ENCODE measurements around the gene MTCL3.
"Not testable (repeated sequence)": the region's sequence is repeated elsewhere in the genome, so short reads cannot be mapped to it uniquely, and the experiment has no call there.

Gene MTCL3

DNA sequence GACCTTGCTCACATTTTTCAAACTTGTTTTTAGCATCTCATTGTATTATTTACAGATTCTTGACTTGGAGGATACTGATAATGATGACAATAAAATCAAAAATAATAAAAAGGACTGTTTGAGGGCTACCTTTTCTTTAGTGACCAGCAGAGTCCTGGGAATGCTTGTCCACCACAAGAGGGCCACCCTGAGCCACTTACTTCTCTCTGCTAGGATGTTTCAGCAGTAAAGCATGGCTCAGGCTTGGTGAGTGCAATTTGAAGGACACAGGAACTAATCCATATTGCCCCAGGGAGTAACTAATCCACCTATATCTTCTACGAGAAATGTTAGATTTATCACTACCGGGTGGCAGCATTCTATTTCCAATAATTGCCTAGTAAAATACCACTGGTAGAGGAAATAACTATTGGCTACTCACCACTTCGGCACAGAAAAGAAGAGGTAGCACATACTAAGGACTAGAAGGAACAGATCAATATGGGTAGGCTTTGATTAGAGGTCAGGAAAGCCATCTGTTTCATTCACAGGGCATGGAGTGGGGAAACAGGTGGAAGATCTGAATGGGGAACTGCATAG is 54.2 kb downstream of the MTCL3 start:
- peak; percentile 75 to 85 (median 80) for DNase-seq

DNA sequence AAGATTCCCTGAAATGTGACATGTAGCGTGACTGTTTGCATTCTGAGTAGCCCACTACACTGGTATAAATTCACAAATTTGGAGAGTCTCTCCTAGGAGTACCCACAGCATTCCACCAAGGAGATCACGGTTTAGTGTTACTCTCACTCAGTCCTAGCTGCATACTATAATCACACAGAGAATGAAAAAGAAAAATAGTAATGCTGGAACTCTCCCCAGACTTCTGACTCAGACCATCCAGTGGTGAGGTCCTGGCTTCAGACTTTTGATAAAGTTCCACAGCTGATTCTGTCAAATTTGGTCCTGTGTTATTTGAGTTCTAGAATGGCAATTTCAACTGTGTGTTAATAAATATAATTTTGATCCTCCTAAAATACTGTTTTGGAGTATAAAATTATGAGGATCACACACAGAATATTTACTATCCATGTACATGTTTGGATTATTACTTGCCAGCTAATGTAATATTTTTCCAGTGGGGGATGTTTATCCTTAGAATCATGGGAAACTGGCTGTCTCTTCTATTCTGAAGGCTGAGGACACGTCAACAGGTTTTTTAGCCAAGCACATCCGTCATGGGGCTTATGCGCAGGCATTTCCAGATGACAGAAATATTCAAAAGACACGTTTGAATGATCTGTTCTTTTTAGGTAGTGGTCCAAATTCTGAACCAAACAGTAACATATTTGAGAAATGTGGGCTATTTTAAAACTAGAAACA is 54.8 kb downstream of the MTCL3 start:
- no peak for DNase-seq

DNA sequence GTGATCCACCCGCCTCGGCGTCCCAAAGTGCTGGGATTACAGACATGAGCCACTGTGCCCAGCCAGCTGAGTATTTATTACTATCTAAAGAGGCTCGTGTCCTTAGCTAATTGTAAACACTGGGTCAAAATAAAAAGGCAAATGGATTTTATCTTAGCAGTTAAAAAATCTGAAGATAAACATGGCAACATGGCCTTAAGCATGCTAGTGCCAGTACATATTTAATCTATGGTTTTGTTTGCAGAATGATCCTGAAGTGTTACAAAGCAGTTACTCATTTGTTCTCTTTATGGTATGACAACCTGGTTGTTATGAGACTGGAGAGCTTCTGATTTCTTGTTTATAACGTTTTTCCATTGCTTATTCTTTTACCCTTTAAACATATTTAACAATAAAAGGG is 56.1 kb downstream of the MTCL3 start:
- DNase-seq: no peak

DNA sequence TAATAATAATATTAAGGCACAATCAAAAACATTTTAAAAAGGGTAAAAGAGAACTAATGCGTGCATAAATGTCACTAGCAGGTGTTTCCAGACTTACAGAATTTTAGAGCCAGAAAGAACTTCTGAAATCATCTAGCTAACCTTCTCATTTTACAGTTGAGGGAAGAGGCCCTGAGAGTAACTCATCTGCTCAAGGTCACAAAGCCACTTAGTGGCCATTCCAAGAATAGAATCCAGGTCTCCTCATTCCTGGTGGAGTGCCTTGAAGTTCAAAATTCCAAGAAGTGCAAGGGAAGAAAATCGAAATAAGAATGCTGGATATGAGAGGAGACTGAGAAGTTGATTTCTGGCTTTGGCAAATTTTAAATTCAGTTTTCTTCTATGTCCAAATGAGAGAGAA is 56.8 kb downstream of the MTCL3 start:
- no peak for DNase-seq

DNA sequence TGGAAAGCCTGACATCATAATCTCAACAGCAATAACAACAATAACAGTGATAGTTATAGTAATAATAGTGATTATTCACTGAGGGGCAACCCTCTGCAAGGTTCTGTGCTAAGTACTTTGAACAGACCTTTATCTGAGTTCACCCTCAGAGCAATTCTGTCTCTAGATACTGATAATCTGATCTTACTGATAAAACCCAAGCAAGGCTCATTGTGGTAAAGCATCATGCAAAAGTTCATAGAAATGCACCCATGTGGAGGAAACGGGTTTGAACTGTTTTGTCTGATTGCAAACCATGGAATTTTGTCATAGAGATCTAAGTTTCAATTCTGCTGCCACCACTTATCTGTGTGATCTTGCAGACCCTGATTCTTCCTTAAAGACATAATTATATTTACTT is 58.7 kb downstream of the MTCL3 start:
- no peak for DNase-seq

DNA sequence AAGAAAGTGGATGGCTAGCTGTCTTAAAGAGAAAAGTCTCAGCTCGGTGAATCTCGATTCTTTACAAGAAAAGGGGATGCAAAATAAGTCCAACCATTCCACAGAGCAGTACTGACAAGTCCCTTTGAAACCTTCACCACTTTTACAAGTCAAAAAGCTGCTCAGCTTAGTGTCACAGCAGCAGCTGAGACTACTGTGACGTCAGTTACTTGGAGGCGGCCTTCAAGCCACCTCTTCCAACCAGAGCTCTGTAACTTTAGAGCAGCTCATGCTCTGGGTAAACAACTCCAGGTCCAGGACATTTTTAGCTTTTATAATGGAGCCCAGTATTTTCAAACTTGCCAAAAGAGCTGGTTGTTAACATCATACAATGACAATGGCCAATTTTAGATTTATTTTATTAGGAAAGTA is 59.9 kb downstream of the MTCL3 start, which contains the start of gene KIAA0408:
TSS of gene KIAA0408 (minus strand) at position 159 of the 411 bp plus-strand sequence. CDS start 5,408 bp downstream, outside the sequence.
- no peak for DNase-seq

DNA sequence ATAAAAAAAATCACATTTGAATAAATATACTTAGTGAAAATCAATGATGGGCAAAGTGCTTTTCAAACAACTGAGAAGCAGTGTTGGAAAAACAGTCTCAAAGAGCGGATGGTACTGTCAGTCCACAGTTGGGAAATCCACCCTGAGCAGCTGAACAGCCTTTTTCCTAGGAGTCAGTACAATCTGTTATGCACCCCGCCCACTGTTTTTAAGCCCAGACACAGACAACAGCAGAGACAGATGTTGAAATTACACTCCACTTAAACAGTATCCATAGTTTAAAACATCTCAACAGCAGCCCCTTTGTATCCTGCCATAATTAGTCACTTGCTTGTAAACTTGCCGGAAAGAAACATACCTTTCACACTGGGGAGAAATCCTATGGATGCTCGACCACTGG is 60.3 kb downstream of the MTCL3 start:
- DNase-seq: peak; percentile 29 to 41 (median 31)

DNA sequence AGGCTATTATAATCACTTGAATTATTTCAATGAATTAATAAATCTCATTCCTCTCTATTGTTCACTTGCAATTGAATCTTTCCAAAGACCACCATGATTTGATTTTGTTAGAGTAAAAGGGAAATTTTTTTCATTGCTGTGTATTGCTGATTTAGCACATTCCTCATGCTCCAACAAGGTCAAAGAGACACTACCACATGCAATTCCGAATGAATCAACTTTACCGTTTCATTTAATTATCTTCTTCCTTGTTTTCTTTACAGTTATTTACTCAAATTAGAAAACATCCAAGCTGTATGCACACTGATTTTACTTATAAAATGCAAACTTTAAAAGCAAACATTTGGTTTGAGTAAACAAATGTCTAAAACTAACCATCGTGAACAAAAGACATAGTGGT is 60.9 kb downstream of the MTCL3 start:
- DNase-seq: no peak

DNA sequence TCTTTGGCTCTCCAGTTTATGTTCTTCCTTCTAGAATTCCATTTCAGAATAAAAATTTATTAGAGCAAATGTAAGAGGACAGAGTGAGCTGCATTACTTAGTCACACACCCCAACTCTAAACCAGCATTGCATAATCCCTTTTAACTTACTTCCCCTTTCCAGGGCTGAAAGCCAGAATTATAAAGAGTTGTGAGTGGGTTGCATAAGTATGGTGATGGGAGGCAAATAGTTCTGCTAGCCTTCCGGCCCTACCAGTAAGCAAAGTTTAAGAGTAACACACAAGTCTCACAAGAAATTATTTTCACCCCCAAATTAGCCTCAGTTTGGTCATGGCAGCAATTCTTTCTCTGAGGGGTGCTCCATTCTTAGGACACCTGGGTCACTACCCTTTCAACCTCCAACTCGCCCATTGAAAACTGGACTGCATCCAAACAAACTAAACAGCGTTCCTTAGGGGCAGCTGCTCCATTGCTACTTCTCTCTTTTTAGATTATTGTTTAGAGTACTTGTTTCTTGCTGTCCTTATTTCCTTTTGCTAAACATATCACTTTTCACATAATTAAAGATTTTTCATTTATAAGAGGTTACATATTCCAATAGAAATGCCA is 61.6 kb downstream of the MTCL3 start:
- DNase-seq: peak; percentile 82 to 94 (median 93)

DNA sequence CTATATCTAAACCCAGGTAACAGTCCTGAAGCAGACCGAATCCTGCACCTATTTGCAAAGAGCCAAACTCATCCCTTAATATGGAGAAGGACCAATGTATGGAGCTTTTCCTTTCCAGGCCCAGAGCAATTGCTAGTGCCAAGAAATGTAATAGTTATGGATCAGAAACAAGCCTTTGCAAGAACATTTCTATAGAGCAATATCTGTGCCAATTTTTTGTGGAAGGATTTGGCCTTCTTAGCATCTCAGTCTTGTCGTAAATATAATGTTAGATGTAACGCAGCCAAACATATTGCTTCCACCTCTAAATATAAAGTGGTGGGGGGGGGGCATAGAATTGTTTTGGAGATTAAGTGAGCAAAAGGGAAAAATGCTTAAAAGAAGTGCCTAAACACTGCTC is 62.7 kb downstream of the MTCL3 start:
- no peak for DNase-seq

DNA sequence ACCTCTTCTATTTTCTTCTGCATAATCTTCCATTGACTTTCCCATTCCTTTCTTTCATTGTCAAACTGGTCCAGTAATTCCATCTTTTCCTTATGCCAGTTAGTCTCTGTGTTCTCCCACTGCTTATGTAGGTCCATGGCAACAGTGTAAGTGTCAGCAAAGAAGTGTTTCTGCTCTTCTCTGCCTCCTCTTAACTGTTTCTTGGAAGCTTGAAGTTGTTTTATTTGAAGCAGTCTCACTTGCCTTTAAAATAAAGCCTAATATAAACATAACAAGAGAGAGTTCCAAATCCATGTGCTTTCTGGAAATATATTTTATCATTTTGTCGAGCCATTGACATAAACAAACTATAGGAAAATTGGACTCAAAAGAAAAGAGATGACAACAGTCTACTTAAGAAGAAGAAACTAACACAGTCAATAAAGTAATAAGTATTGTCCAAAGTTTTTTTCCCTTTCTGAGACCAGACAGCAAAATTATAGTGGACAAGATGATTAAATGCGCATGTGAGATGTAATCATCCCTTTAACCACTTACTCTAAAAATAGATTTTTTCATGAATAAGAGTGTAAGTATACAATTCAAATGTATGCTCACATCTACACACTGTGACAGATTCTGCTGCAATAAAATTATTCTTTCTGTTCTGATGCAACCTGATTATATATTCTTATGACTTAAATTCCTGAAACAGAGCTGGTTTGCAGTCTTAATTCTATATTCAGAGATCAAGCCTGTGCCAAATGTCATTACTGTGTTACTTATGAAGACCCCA is 65.1 kb downstream of the MTCL3 start:
- DNase-seq: peak in 1 of 3 donors; percentile 20

DNA sequence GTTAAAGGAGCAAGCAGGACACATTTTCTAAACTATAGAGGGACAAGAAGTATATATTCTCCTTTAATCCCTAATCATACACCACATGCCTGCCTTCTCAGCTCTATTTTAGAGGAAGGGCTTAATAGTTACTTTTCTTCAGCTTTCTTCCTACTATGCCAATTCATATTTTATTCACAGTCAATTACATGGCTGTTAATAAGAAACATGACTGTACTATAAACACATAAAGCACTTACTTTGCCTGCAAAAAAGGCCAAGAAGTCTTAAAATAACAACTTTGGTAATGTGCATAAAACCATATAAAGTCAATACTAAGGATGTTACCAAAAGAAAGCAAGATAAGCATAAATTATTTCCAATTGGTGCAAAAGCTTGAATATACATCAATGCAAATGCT is 66.3 kb downstream of the MTCL3 start:
- no peak for DNase-seq

DNA sequence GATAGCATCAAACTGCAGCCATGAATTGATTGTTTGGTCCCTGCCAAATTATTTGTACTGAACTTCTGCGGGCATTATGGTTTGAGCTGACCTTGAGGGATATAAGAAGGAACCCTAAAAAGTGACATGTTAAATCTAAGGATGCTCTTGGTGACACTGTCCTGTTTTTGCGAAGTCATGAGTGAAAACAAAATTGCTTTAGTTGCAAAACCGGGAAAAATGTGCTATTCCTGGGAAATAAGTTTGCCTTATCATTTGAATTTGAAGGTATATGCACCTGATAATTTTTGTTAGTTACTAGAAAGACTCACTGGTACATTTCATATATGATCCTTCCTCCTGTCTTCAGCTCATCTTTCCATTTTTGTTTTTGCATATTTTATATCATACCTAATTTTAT is 67.7 kb downstream of the MTCL3 start:
- DNase-seq: no peak

DNA sequence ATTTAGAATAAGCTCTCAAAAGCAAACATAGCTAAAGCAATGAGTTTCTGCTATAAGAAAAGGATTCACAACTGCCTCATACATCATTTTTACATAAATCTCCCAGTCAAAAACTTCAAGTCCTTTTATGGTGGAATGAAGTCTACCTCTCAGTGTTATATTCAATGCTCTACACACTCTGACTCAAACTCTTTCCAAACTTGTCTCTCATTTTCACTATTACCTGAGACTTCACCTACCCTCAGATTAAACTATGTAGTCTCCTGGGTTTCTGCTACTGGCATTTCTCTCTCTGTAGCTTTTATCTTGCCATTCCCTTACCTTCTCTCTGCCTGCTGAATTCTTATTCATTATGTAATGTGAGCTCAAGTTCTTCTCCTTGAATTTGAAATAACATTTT is 71.4 kb downstream of the MTCL3 start:
- DNase-seq: no peak

DNA sequence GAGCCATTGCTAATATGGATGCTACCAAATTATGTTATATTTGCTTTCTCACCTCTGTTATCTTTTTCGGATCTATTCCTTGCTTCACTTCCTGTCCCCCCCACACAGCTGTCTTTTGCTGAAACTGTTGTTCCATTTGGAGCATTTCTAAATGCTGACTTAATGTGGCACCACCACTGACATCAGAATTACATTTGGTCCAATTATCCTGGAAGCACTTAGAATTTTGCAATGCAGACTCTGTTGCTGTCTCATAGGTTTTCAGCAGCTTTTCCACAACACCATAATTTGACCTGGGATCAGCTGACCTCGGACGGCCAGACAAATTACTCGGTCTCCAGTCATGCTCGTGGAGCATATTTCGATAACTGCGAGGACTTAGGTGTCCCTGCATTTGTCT is 72.8 kb downstream of the MTCL3 start:
- no peak for DNase-seq

DNA sequence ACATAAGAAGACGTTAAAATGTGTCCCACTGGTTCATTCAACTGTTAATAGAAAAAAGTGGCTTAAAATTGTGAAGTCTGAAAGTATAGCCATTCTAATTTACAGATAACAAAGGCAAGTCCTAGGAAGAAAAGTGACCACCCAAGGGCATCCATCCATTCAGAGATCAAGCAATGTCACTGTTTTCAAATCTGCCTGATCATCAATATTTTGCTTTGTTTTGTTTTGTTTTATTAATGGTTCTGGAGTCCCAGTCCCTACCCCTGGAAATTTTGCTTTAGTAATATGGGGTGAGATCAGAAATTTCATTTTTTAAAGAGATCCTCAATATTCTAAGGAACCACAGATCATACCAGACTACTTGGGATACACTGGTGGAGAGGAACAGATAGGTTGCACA is 77.3 kb downstream of the MTCL3 start:
- no peak for DNase-seq

DNA sequence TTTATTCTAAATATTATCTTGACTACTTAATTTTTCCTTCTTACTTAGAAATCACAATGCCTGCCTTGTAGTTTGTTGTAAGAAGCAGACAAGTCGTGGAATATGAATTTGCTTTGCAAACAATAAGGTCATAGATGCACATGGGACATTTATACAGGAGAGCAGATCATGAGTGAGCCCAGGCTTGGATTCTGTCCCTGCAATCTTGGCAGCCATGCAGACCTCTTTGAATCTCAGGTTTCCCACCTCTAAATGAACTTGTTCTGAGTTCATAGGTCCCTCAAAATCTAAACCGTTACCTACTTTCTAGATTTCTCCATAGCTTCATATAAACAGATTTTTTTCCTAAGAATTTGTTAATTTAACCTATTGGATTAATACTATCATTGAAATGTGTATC is 79.4 kb downstream of the MTCL3 start:
- no peak for DNase-seq

DNA sequence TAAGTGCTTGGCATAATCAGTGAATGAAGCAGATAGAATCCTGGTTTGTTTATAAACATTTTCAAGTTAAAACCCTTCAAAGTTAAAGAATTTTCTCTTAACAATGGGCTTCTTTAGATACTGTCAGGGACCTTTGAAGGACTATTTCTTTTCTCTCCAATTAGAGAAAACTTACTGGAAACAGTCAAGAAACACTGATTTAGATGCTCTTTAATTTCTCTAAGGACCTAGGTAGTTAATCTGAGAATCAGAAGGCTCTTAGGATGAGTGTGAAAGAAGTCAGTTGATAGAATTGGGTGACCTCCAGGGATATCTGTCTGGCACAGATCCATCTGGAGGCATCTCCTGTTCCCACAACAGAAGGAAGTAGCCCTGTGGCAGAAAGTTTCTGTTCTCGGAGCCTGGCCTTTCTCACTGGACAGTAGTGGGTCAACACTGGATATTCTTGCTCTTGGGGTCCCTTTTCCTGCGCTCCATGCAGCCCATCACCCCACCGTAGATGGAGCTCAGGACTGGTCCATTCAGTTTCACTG is 82.5 kb downstream of the MTCL3 start:
- DNase-seq: no peak

DNA sequence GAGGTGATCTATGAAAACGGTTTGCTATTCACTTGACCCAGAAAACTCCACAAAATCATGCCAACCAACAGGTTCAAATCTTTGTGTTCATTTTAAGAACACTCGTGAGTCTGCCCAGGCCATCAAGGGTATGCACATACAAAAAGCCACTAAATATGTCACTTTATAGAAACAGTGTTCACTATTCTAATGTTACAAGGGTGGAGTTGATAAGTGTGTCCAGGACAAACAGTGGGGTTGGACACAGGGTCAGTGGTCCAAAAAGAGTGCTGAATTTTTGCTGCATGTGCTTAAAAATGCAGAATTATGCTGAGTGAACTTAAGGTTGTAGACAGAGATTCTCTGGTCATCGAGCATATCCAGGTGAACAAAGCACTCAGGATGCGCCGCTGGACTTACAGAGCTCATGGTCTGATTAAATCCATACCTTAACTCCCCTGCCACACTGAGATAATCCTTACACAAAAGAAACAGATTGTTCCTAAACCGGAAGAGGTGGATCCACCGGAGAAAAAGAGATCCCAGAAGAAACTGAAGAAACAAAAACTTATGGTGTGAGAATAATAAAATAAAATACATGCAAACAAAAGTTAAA is 83.4 kb downstream of the MTCL3 start:
- DNase-seq: no peak

DNA sequence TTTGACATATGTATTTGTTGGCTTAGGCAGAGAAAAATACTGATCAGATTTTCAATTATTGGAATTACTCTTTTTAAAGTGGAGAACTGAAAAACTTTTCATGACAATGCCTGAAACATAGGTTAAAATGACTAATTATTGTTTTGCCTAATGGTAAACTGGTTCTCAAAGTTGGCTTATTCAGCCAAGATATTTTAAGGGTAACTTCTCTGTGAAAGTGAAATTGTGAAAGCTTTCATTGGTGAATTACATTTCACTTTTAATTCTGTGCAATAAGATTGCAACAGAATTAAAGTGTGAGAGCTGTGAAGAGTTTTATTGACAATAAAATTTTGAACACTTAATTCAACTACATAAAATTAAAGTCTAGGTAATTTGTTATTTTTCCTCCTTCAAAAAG is 84.5 kb downstream of the MTCL3 start:
- no peak for DNase-seq

DNA sequence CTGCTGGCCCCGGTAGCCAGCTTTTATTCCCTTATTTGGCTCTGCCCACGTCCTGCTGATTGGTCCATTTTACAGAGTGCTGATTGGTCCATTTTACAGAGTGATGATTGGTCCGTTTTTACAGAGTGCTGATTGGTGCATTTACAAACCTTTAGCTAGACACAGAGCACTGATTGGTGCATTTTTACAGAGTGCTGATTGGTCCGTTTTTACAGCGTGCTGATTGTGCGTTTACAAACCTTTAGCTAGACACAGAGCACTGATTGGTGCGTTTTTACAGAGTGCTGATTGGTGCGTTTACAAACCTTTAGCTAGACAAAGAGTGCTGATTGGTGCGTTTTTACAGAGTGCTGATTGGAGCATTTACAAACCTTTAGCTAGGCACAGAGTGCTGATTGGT is 90.6 kb downstream of the MTCL3 start:
- DNase-seq: not testable (repeated sequence)

DNA sequence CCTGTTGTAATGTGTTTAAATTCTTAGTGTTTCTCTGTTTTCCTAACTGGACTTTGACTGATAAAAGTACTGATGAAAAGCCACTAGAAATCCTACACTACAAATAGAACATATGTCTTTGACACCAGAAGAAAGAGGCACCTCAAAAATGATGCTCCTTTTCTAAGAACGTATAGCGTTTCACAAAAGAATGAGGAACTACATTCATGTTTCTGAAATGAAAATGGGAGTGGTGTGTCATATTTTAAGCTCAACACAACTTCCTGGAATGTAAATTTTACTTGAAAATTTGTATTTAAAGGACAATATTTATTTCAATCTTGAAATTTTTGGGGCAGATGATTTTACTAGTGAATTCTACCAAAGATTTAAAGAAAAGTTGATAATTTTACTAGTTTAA is 95.2 kb downstream of the MTCL3 start:
- peak; percentile 18 to 62 (median 61) for DNase-seq

Data from suppressor macrophage treated with lipopolysaccharide for 1 hour (primary cell).